SK-N-SH (cell line): ENCODE measurements around the gene GPRIN3. TPM values are rescaled to one million over a fixed set of nuclear protein-coding genes. Genes with fewer than 3 reads are reported as not detected.

ENCODE experiments used
- CTCF ChIA-PET: fragments of 300-600, 350-600 bp; formaldehyde crosslinking; extraction: SDS; loops from one replicate; lab custom pipeline; 2021; lab: Yijun Ruan, JAX
- POLR2A ChIA-PET: fragments of 350-600 bp; sonication (Branson Sonifier 250); formaldehyde crosslinking; extraction: SDS; loops from one replicate; lab custom pipeline; 2020; ENCODE audit warnings: antibody characterized with exemption, inconsistent platforms; lab: Yijun Ruan, JAX
- DNase-seq: peaks from one replicate; pipeline ENCODE4 v3.0.0; 2012
- H2AFZ ChIP-seq: fragments of 200-600 bp; sonication (generic); 2 replicates; pipeline ENCODE4 v1.8.1; 2016; ENCODE audit warnings: antibody characterized with exemption, mild to moderate bottlenecking, low read depth
- H3F3A ChIP-seq: fragments of 200-600 bp; sonication (generic); replicated peaks from 2 replicates; pipeline ENCODE3; 2016; ENCODE audit warnings: antibody characterized with exemption, mild to moderate bottlenecking; ENCODE audit not compliant: insufficient read depth
- H3K27ac ChIP-seq, 2 experiments: fragments of 200-500 bp in 1 of 2; fragments of 200-600 bp in 1 of 2; sonication (Bioruptor generic) in 1 of 2; sonication (generic), shearing (Covaris generic) in 1 of 2; 2 replicates each; pipeline versions ENCODE4 v1.5.1 to v1.6.1; 2014 to 2016; ENCODE audit warnings: low read depth in 2 of 2, inconsistent platforms in 1 of 2, low read length in 1 of 2, mild to moderate bottlenecking in 1 of 2, mixed read lengths in 1 of 2
- H3K27me3 ChIP-seq: fragments of 200-600 bp; sonication (generic), shearing (Covaris generic); 2 replicates; pipeline ENCODE4 v1.6.1; 2016; ENCODE audit warnings: mixed run types; ENCODE audit not compliant: insufficient read depth
- H3K36me3 ChIP-seq, 2 experiments: fragments of 200-500 bp in 1 of 2; fragments of 200-600 bp in 1 of 2; sonication (Bioruptor generic) in 1 of 2; sonication (generic) in 1 of 2; replicated peaks in 1 of 2; 2 replicates each; pipeline versions ENCODE3 to v1.5.1; 2014 to 2016; ENCODE audit warnings: low read length in 1 of 2, mild to moderate bottlenecking in 1 of 2; ENCODE audit not compliant: insufficient read depth in 2 of 2, control insufficient read depth in 1 of 2
- H3K4me1 ChIP-seq, 2 experiments: fragments of 200-500 bp in 1 of 2; fragments of 200-600 bp in 1 of 2; sonication (Bioruptor generic) in 1 of 2; sonication (generic), shearing (Covaris generic) in 1 of 2; 2 replicates each; pipeline versions ENCODE4 v1.5.1 to v1.6.1; 2014 to 2016; ENCODE audit warnings: low read depth in 1 of 2, low read length in 1 of 2, mixed run types in 1 of 2; ENCODE audit not compliant: insufficient read depth in 2 of 2, control insufficient read depth in 1 of 2
- H3K4me2 ChIP-seq: fragments of 200-600 bp; sonication (generic), shearing (Covaris generic); 2 replicates; pipeline ENCODE4 v1.6.1; 2017; ENCODE audit warnings: mixed run types
- H3K4me3 ChIP-seq, 2 experiments: fragments of 200-500 bp in 1 of 2; fragments of 200-600 bp in 1 of 2; sonication (Bioruptor generic) in 1 of 2; sonication (generic), shearing (Covaris generic) in 1 of 2; 2 replicates each; pipeline versions ENCODE4 v1.5.1 to v1.8.1; 2014 to 2016; ENCODE audit warnings: low read depth in 2 of 2, inconsistent platforms in 1 of 2, low read length in 1 of 2, mild to moderate bottlenecking in 1 of 2, mixed read lengths in 1 of 2, moderate library complexity in 1 of 2
- H3K79me2 ChIP-seq: fragments of 200-600 bp; sonication (generic); 2 replicates; pipeline ENCODE4 v1.8.1; 2017; ENCODE audit warnings: mild to moderate bottlenecking; ENCODE audit not compliant: insufficient read depth
- H3K9ac ChIP-seq: fragments of 200-600 bp; sonication (generic); 2 replicates; pipeline ENCODE4 v1.6.1; 2017; ENCODE audit warnings: mixed run types
- H3K9me2 ChIP-seq: fragments of 200-600 bp; sonication (generic); 2 replicates; pipeline ENCODE4 v1.6.1; 2017; ENCODE audit warnings: mixed run types
- H3K9me3 ChIP-seq: fragments of 200-600 bp; sonication (generic); 2 replicates; pipeline ENCODE4 v1.6.1; 2017; ENCODE audit warnings: mixed run types, mild to moderate bottlenecking, moderate library complexity
- H4K20me1 ChIP-seq: fragments of 200-600 bp; sonication (generic); 2 replicates; pipeline ENCODE4 v1.6.1; 2017; ENCODE audit warnings: mild to moderate bottlenecking, mixed run types; ENCODE audit not compliant: insufficient read depth
- CTCF ChIP-seq: fragments of 200-600 bp; sonication (generic); IDR thresholded peaks from 2 replicates; pipeline ENCODE4 v1.6.1; 2017; ENCODE audit warnings: antibody characterized with exemption, mild to moderate bottlenecking, moderate library complexity
- EP300 ChIP-seq, 2 experiments: IDR thresholded peaks; 2 replicates each; pipeline versions ENCODE4 v1.4.0 to v1.6.1; 2012; ENCODE audit warnings: borderline replicate concordance in 1 of 2, low read depth in 1 of 2, low read length in 1 of 2
- EZH2phosphoT487 ChIP-seq: fragments of 200-600 bp; sonication (generic); IDR thresholded peaks from 2 replicates; pipeline ENCODE4 v1.6.1; 2017; ENCODE audit warnings: low read depth, mixed run types, mild to moderate bottlenecking, antibody characterized with exemption, moderate library complexity, borderline replicate concordance
- FOSL2 ChIP-seq: IDR thresholded peaks from 2 replicates; pipeline ENCODE4 v1.4.0; 2012; ENCODE audit warnings: low read depth, mild to moderate bottlenecking, moderate library complexity, borderline replicate concordance
- IRF3 ChIP-seq: fragments of 150-350 bp; IDR thresholded peaks from 2 replicates; pipeline ENCODE4 v1.6.1; 2016; ENCODE audit warnings: mild to moderate bottlenecking, low read depth, low read length
- MEF2A ChIP-seq: IDR thresholded peaks from 2 replicates; pipeline ENCODE4 v1.4.0; 2012; ENCODE audit warnings: low read depth, borderline replicate concordance
- MXI1 ChIP-seq: IDR thresholded peaks from 2 replicates; pipeline ENCODE4 v1.6.1; 2012; ENCODE audit warnings: mild to moderate bottlenecking, low read depth, low read length, improper control_type of control experiment
- NFIC ChIP-seq: IDR thresholded peaks from 2 replicates; pipeline ENCODE4 v1.4.0; 2012; ENCODE audit warnings: borderline replicate concordance
- POLR2AphosphoS5 ChIP-seq: IDR thresholded peaks from 2 replicates; pipeline ENCODE4 v1.6.1; 2012; ENCODE audit warnings: low read depth, low read length
- REST ChIP-seq: IDR thresholded peaks from 2 replicates; pipeline ENCODE4 v1.6.1; 2012; ENCODE audit warnings: mild to moderate bottlenecking, low read depth, low read length, moderate library complexity
- RFX5 ChIP-seq: IDR thresholded peaks from 2 replicates; pipeline ENCODE4 v1.6.1; 2012; ENCODE audit warnings: mild to moderate bottlenecking, improper control_type of control experiment, low read length
- RXRA ChIP-seq: IDR thresholded peaks from 2 replicates; pipeline ENCODE4 v1.4.0; 2012; ENCODE audit warnings: low read depth, mild to moderate bottlenecking, borderline replicate concordance
- SIN3A ChIP-seq: IDR thresholded peaks from 2 replicates; pipeline ENCODE4 v1.6.1; 2012; ENCODE audit warnings: low read depth, mild to moderate bottlenecking, low read length, moderate library complexity, borderline replicate concordance
- SMC3 ChIP-seq: IDR thresholded peaks from 2 replicates; pipeline ENCODE4 v1.6.1; 2012; ENCODE audit warnings: low read depth, low read length, improper control_type of control experiment
- TCF12 ChIP-seq: IDR thresholded peaks from 2 replicates; pipeline ENCODE4 v1.4.0; 2012
- USF1 ChIP-seq: IDR thresholded peaks from 2 replicates; pipeline ENCODE4 v1.4.0; 2012; ENCODE audit warnings: low read depth, borderline replicate concordance
- USF2 ChIP-seq: fragments of 150-350 bp; IDR thresholded peaks from 2 replicates; pipeline ENCODE4 v1.6.1; 2017; ENCODE audit warnings: antibody characterized with exemption, low read length, low read depth, borderline replicate concordance
- YY1 ChIP-seq: IDR thresholded peaks from 2 replicates; pipeline ENCODE4 v1.4.0; 2012; ENCODE audit warnings: low read depth, mild to moderate bottlenecking
- WGBS: methylation state at CpG from one replicate; pipeline ENCODE4 v1.1.6; 2017; ENCODE audit warnings: low lambda C conversion rate; 5-methylcytosine and 5-hydroxymethylcytosine counted together
- polyA plus RNA-seq, 3 experiments: library from polyadenylated mRNA; depleted of rRNA; stranded (reverse); fragments of >200 nt; gene quantifications; 2 replicates each; pipeline ENCODE4 v1.2.3, GENCODE V29; 2012

Gene GPRIN3
- polyA plus RNA-seq, 1 of the 3 experiments (the other 2 are of a cell fraction) = not detected

GRCh38 chr4:89267392-89267791 is 40.2 kb downstream of the GPRIN3 start:
- Histone ChIP-seq H3K9ac (no peak overlapping the region), H2AFZ (no peak overlapping the region), H3K27me3 (no peaks in the 10 kb centered on the region), H3K36me3 (no peaks in the 10 kb centered on the region), H3K27ac (no peak overlapping the region), H4K20me1 (no peaks in the 10 kb centered on the region), H3F3A (no peaks in the 10 kb centered on the region), H3K4me2 (no peak overlapping the region), H3K79me2 (no peaks in the 10 kb centered on the region), H3K4me3 (no peak overlapping the region), H3K9me2 (no peaks in the 10 kb centered on the region), H3K9me3 (no peaks in the 10 kb centered on the region), H3K4me1 (no peaks in the 10 kb centered on the region)
- DNase-seq = no peak
- 43% methylated on average over 1 of the region's 1 CpG for WGBS
- ChIA-PET POLR2A (no interaction called here), CTCF (no interaction called here)
- TF ChIP-seq POLR2AphosphoS5 (no peak), SIN3A (no peak), EP300 (IDR thresholded peaks at IDR 0.05; ENCODE audit: borderline replicate concordance in 1 of 2, low read depth in 1 of 2, low read length in 1 of 2) (no peak), RFX5 (no peak), IRF3 (no peak), EZH2phosphoT487 (no peak), RXRA (no peak), TCF12 (no peak), SMC3 (no peak), FOSL2 (no peak), MXI1 (no peak), NFIC (no peak), USF1 (no peak), CTCF (no peak), REST (no peak), USF2 (no peak), YY1 (no peak), MEF2A (no peak)
